Activated T-helper 1 cell treated with anti-CD3 and anti-CD28 coated beads, Interleukin-12 subunit alpha, Interleukin-12 subunit beta, Interleukin-2, Interleukin-4 antibody, amounts not matched to agents 30 ng/mL and 10 ng/mL and 1 ng/mL, durations not matched to agents 14 hours and 24 hours and 36 hours (primary cell): ENCODE results near the gene HOXA7. TPM values are rescaled to one million over a fixed set of nuclear protein-coding genes. Genes with fewer than 3 reads are reported as not detected.
A peak's percentile ranks its signal among the peaks of the same experiment; 100 is the strongest.

Source experiments
- DNase-seq: peaks from one replicate; pipeline ENCODE4 v3.0.0; 2021; ENCODE audit warnings: low spot score
- H3K27ac Mint-ChIP-seq: one replicate; pipeline ENCODE4 v1.8.0; 2021; ENCODE audit warnings: mild to moderate bottlenecking, mixed read lengths
- H3K27me3 Mint-ChIP-seq: one replicate; pipeline ENCODE4 v1.8.0; 2022; ENCODE audit warnings: mild to moderate bottlenecking, moderate library complexity, mixed read lengths; ENCODE audit not compliant: insufficient read depth
- H3K36me3 Mint-ChIP-seq: one replicate; pipeline ENCODE4 v1.8.0; 2021; ENCODE audit warnings: low read depth, mixed read lengths
- H3K4me1 Mint-ChIP-seq: one replicate; pipeline ENCODE4 v1.8.0; 2021; ENCODE audit warnings: low read depth, mixed read lengths
- H3K4me3 Mint-ChIP-seq: one replicate; pipeline ENCODE4 v1.8.0; 2021; ENCODE audit warnings: mild to moderate bottlenecking, moderate library complexity, mixed read lengths
- H3K9me3 Mint-ChIP-seq: one replicate; pipeline ENCODE4 v1.8.0; 2021; ENCODE audit warnings: mixed read lengths
- intact Hi-C: fragments of 100-400 bp; cut with micrococcal nuclease; formaldehyde crosslinking; loops from one replicate; pipeline ENCODE4 v1.15.1; 2024
- total RNA-seq: library from RNA; stranded (reverse); gene quantifications from 2 replicates; pipeline ENCODE4 v1.2.3, GENCODE V29; 2022

HOXA7 gene
- total RNA-seq: not detected in 2 replicates

GRCh38 chr7:27156508-27156898, at the start of gene HOXA7:
Gene HOXA7 (minus strand): TSS chr7:27156675. CDS start chr7:27156545, 130 bp downstream.
- no peak for DNase-seq
- intact Hi-C loops: loop anchor here (2.0 kb wide), 1 partner anchor 16 kb away; no protein-coding TSS in a partner anchor
- H3K27me3 Mint-ChIP-seq: peaks cover 80% of the 10 kb centered on the region

GRCh38 chr7:27205325-27206280, 49.1 kb upstream of the HOXA7 start:
- intact Hi-C loops: loop anchor here (2.0 to 10.0 kb wide), 2 partner anchors 17 to 1749 kb away; partner anchors contain the start of gene TRIL
- Mint-ChIP-seq H3K9me3 (no peaks in the 10 kb centered on the region), H3K36me3 (no peaks in the 10 kb centered on the region), H3K27me3 (peaks cover 89% of the 10 kb centered on the region), H3K4me1 (no peaks in the 10 kb centered on the region), H3K27ac (no peak overlapping the region), H3K4me3 (no peak overlapping the region)
- no peak for DNase-seq

More at GRCh38 chr7:27156508-27156898, at the start of gene HOXA7:
- Mint-ChIP-seq H3K4me1 (peaks cover 20% of the 10 kb centered on the region), H3K36me3 (no peaks in the 10 kb centered on the region), H3K4me3 (peak within 1 kb of the TSS; percentile 54), H3K27ac (peak within 1 kb of the TSS; percentile 81), H3K9me3 (no peaks in the 10 kb centered on the region)

- Mint-ChIP-seq H3K4me3 (no peak overlapping the region), H3K9me3 (no peaks in the 10 kb centered on the region), H3K4me1 (no peaks in the 10 kb centered on the region), H3K36me3 (no peaks in the 10 kb centered on the region), H3K27ac (no peak overlapping the region), H3K27me3 (peaks cover 85% of the 10 kb centered on the region)
- intact Hi-C loops: loop anchor here (5.0 to 10.0 kb wide), 2 partner anchors 108 to 1750 kb away; partner anchors contain the start of genes HOXA1 and TRIL
- DNase-seq: no peak
These were observed 48.4 kb upstream of the HOXA7 start for GRCh38 chr7:27204851-27205322.

- Mint-ChIP-seq H3K4me1 (no peaks in the 10 kb centered on the region), H3K36me3 (no peaks in the 10 kb centered on the region), H3K4me3 (no peak overlapping the region), H3K9me3 (no peaks in the 10 kb centered on the region), H3K27me3 (peaks cover 81% of the 10 kb centered on the region), H3K27ac (no peak overlapping the region)
- intact Hi-C loops: loop anchor here (5.0 to 10.0 kb wide), 2 partner anchors 107 to 1751 kb away; partner anchors contain the start of genes HOXA1 and TRIL
- DNase-seq: no peak
These were observed 47.6 kb upstream of the HOXA7 start for GRCh38 chr7:27203964-27204594.

GRCh38 chr7:27203365-27203953, 47.0 kb upstream of the HOXA7 start:
- no peak for DNase-seq
- Mint-ChIP-seq H3K27ac (no peak overlapping the region), H3K27me3 (peaks cover 82% of the 10 kb centered on the region), H3K9me3 (no peaks in the 10 kb centered on the region), H3K4me1 (no peaks in the 10 kb centered on the region), H3K4me3 (no peak overlapping the region), H3K36me3 (no peaks in the 10 kb centered on the region)
- intact Hi-C loops: loop anchor here (5.0 to 10.0 kb wide), 2 partner anchors 106 to 1751 kb away; partner anchors contain the start of genes HOXA1 and TRIL

- Mint-ChIP-seq H3K9me3 (no peaks in the 10 kb centered on the region), H3K27me3 (peaks cover 84% of the 10 kb centered on the region), H3K27ac (no peak overlapping the region), H3K36me3 (no peaks in the 10 kb centered on the region), H3K4me1 (no peaks in the 10 kb centered on the region), H3K4me3 (no peak overlapping the region)
- DNase-seq: no peak
- intact Hi-C loops: loop anchor here (5.0 to 10.0 kb wide), 2 partner anchors 105 to 1752 kb away; partner anchors contain the start of genes HOXA1 and TRIL
These were observed 46.3 kb upstream of the HOXA7 start for GRCh38 chr7:27202862-27203134.

- peaks cover 84% of the 10 kb centered on the region for H3K27me3 Mint-ChIP-seq
- DNase-seq: no peak
- H3K4me3 Mint-ChIP-seq: no peak overlapping the region
- no peak overlapping the region for H3K27ac Mint-ChIP-seq
- no peaks in the 10 kb centered on the region for H3K36me3 Mint-ChIP-seq
- H3K9me3 Mint-ChIP-seq: no peaks in the 10 kb centered on the region
- H3K4me1 Mint-ChIP-seq: no peaks in the 10 kb centered on the region
- intact Hi-C loops: loop anchor here (5.0 to 10.0 kb wide), 2 partner anchors 105 to 1753 kb away; partner anchors contain the start of genes HOXA1 and TRIL
These were observed 45.8 kb upstream of the HOXA7 start for GRCh38 chr7:27202018-27202861.

GRCh38 chr7:27201580-27202017, 45.1 kb upstream of the HOXA7 start:
- Mint-ChIP-seq H3K27ac (no peak overlapping the region), H3K36me3 (no peaks in the 10 kb centered on the region), H3K4me1 (no peaks in the 10 kb centered on the region), H3K9me3 (no peaks in the 10 kb centered on the region), H3K4me3 (no peak overlapping the region), H3K27me3 (peaks cover 82% of the 10 kb centered on the region)
- intact Hi-C loops: loop anchor here (2.0 to 10.0 kb wide), 3 partner anchors 49 to 1753 kb away; partner anchors contain the start of genes HOXA1 and TRIL
- DNase-seq: no peak

GRCh38 chr7:27200761-27201579, 44.5 kb upstream of the HOXA7 start:
- no peak overlapping the region for H3K4me3 Mint-ChIP-seq
- H3K27me3 Mint-ChIP-seq: peaks cover 82% of the 10 kb centered on the region
- no peaks in the 10 kb centered on the region for H3K9me3 Mint-ChIP-seq
- no peak for DNase-seq
- H3K27ac Mint-ChIP-seq: peak overlapping the region; percentile 58
- intact Hi-C loops: loop anchor here (2.0 to 10.0 kb wide), 3 partner anchors 50 to 1754 kb away; partner anchors contain the start of genes HOXA1 and TRIL
- H3K36me3 Mint-ChIP-seq: no peaks in the 10 kb centered on the region
- H3K4me1 Mint-ChIP-seq: no peaks in the 10 kb centered on the region

GRCh38 chr7:27199849-27200760, 43.6 kb upstream of the HOXA7 start, which contains the start of gene HOXA13:
Gene HOXA13 (minus strand): TSS chr7:27200091. CDS start chr7:27200077, 14 bp downstream.
- Mint-ChIP-seq H3K27ac (peak within 1 kb of the TSS; percentile 81), H3K27me3 (peaks cover 82% of the 10 kb centered on the region), H3K4me3 (no peak within 1 kb of the TSS), H3K4me1 (no peaks in the 10 kb centered on the region), H3K36me3 (no peaks in the 10 kb centered on the region), H3K9me3 (no peaks in the 10 kb centered on the region)
- no peak for DNase-seq
- intact Hi-C loops: loop anchor here (2.0 to 10.0 kb wide), 9 partner anchors 15 to 1755 kb away; partner anchors contain the start of genes HOXA1, HOXA11 and TRIL
